ENCODE measurements around the gene EIF3K. TPM values are rescaled to one million over a fixed set of nuclear protein-coding genes. Genes with fewer than 3 reads are reported as not detected.
A peak's percentile ranks its signal among the peaks of the same experiment; 100 is the strongest.

Gene EIF3K
- total RNA-seq, 4 donors from 2014 or later = 267 to 660 (median 460) TPM

GRCh38 chr19:38650911-38651584, 32.1 kb downstream of the EIF3K start:
- TF ChIP-seq CTCF (IDR thresholded peaks at IDR 0.05) = peak in 2 of 5 experiments; percentile 9 to 20
- TF ChIP-seq POLR2AphosphoS5 (IDR thresholded peaks at IDR 0.05) = peak; percentile 43 to 77 (median 47)
- peak; percentile 6 for TF ChIP-seq POLR2A (IDR thresholded peaks at IDR 0.05)
- TF ChIP-seq EP300 (IDR thresholded peaks at IDR 0.05; ENCODE audit: low read depth) = no peak
- peak overlapping the region; percentile 99 to 100 (median 99) for H3K27ac ChIP-seq
- H3K9me3 ChIP-seq = no peaks in the 10 kb centered on the region
- no peaks in the 10 kb centered on the region for H3K36me3 ChIP-seq
- H3K27me3 ChIP-seq = no peaks in the 10 kb centered on the region
- peak overlapping the region in 3 of 4 donors; percentile 92 to 100 (median 98) for H3K4me3 ChIP-seq
- in situ Hi-C loops (cut with MboI; ENCODE audit: low pct_ligation_motif_present in 1 of 4, low pct_unique_long_range_greater_than_20kb in 1 of 4, low sequenced_read_pairs in 3 of 4) (no loop called here), intact Hi-C loops (cut with DNase I; ENCODE audit: low total_unique reads) (loop anchor here (10.0 kb wide), 1 partner anchor 184 kb away; the partner anchor contains the start of gene ECH1)
- DNase-seq = no peak
- WGBS, 2 donors (ENCODE audit: low coverage in 1 of 2) = 32 to 61% methylated on average over 3 to 12 of the region's 12 CpGs
- peaks cover 49 to 80% (median 69%) of the 10 kb centered on the region in 4 donors for H3K4me1 ChIP-seq

- TF ChIP-seq POLR2A (IDR thresholded peaks at IDR 0.05) (peak; percentile 11), POLR2AphosphoS5 (IDR thresholded peaks at IDR 0.05) (peak; percentile 18 to 40 (median 22)), CTCF (IDR thresholded peaks at IDR 0.05) (peak in 1 of 5 experiments; percentile 10), EP300 (IDR thresholded peaks at IDR 0.05; ENCODE audit: low read depth) (no peak)
- no peaks in the 10 kb centered on the region for H3K36me3 ChIP-seq
- intact Hi-C loops (cut with DNase I; ENCODE audit: low total_unique reads) (loop anchor here (10.0 kb wide), 1 partner anchor 182 kb away; the partner anchor contains the start of gene ECH1), in situ Hi-C loops (cut with MboI; ENCODE audit: low pct_ligation_motif_present in 1 of 4, low pct_unique_long_range_greater_than_20kb in 1 of 4, low sequenced_read_pairs in 3 of 4) (no loop called here)
- peak overlapping the region in 2 of 4 donors; percentile 19 to 92 for H3K4me3 ChIP-seq
- no peaks in the 10 kb centered on the region for H3K27me3 ChIP-seq
- peak overlapping the region; percentile 99 to 100 (median 99) for H3K27ac ChIP-seq
- peak; percentile 78 for DNase-seq
- WGBS, 2 donors (ENCODE audit: low coverage in 1 of 2) = 29 to 35% methylated on average over 7 of the region's 7 CpGs
- H3K9me3 ChIP-seq = no peaks in the 10 kb centered on the region
- H3K4me1 ChIP-seq = peaks cover 70 to 90% (median 84%) of the 10 kb centered on the region in 4 donors
Measured at GRCh38 chr19:38653028-38653571, 34.1 kb downstream of the EIF3K start.

DNA sequence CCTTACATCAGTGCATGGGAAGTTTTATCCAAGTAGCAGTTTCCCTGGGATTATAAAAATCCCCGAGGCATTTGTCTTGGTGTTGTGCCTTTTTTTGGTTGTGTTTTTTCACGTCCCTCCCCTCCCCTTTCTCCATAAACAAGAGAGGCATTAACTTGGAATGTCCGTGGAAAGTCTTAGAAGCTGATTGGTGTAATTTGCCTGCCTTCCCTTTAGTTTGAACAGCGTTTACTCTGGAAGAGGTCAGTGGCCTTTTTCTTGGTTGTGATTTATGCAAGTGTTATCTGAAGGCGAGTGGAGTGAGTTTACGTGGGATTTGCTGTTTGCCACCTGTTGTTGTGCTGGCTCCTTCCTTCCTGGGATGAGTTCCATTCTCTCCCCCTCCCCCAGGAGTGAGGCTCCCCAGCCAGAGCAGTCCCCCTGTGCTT, 35.7 kb downstream of the EIF3K start:
- H3K27ac ChIP-seq = peak overlapping the region; percentile 99 to 100 (median 99)
- H3K4me3 ChIP-seq = no peak overlapping the region
- in situ Hi-C loops (cut with MboI; ENCODE audit: low pct_ligation_motif_present in 1 of 4, low pct_unique_long_range_greater_than_20kb in 1 of 4, low sequenced_read_pairs in 3 of 4) = no loop called here
- no peaks in the 10 kb centered on the region for H3K36me3 ChIP-seq
- no peaks in the 10 kb centered on the region for H3K27me3 ChIP-seq
- 22 to 23% methylated on average over 2 to 6 of the region's 6 CpGs for WGBS, 2 donors (ENCODE audit: low coverage in 1 of 2)
- peaks cover 85 to 100% (median 98%) of the 10 kb centered on the region in 4 donors for H3K4me1 ChIP-seq
- no peaks in the 10 kb centered on the region for H3K9me3 ChIP-seq
- intact Hi-C loops (cut with DNase I; ENCODE audit: low total_unique reads) = loop anchor here (10.0 kb wide), 1 partner anchor 180 kb away; the partner anchor contains the start of gene ECH1
- TF ChIP-seq EP300 (IDR thresholded peaks at IDR 0.05; ENCODE audit: low read depth) (no peak), POLR2AphosphoS5 (IDR thresholded peaks at IDR 0.05) (peak; percentile 11 to 58 (median 56)), POLR2A (IDR thresholded peaks at IDR 0.05) (no peak), CTCF (IDR thresholded peaks at IDR 0.05) (no peak)
- no peak for DNase-seq

- in situ Hi-C loops (cut with MboI; ENCODE audit: low pct_ligation_motif_present in 1 of 4, low pct_unique_long_range_greater_than_20kb in 1 of 4, low sequenced_read_pairs in 3 of 4) = no loop called here
- Histone ChIP-seq H3K4me1 (peaks cover 86 to 100% (median 99%) of the 10 kb centered on the region in 4 donors), H3K36me3 (no peaks in the 10 kb centered on the region)
Measured at GRCh38 chr19:38655148-38655824, 36.3 kb downstream of the EIF3K start.

More at GRCh38 chr19:38655148-38655824, 36.3 kb downstream of the EIF3K start:
- intact Hi-C loops (cut with DNase I; ENCODE audit: low total_unique reads) = loop anchor here (10.0 kb wide), 1 partner anchor 180 kb away; the partner anchor contains the start of gene ECH1
- Histone ChIP-seq H3K9me3 (no peaks in the 10 kb centered on the region), H3K27me3 (no peaks in the 10 kb centered on the region), H3K27ac (peak overlapping the region; percentile 99 to 100 (median 99)), H3K4me3 (no peak overlapping the region)
- peak in 1 of 3 donors; percentile 58 for TF ChIP-seq POLR2AphosphoS5 (IDR thresholded peaks at IDR 0.05)
- no peak for TF ChIP-seq CTCF (IDR thresholded peaks at IDR 0.05)
- TF ChIP-seq POLR2A (IDR thresholded peaks at IDR 0.05) = no peak
- TF ChIP-seq EP300 (IDR thresholded peaks at IDR 0.05; ENCODE audit: low read depth) = no peak
- 21 to 43% methylated on average over 2 to 5 of the region's 5 CpGs for WGBS, 2 donors (ENCODE audit: low coverage in 1 of 2)
- no peak for DNase-seq

Data from transverse colon (tissue), 4 donors.